Measurements from ENCODE around the gene TTYH1. TPM values are rescaled to one million over a fixed set of nuclear protein-coding genes. Genes with fewer than 3 reads are reported as not detected.

The TTYH1 gene
- total and polyA plus RNA-seq, 9 of the 15 experiments (the other 6 are each of a cell fraction or from before 2014, with no cell fraction given), result 0.08 TPM; not detected in 8

DNA sequence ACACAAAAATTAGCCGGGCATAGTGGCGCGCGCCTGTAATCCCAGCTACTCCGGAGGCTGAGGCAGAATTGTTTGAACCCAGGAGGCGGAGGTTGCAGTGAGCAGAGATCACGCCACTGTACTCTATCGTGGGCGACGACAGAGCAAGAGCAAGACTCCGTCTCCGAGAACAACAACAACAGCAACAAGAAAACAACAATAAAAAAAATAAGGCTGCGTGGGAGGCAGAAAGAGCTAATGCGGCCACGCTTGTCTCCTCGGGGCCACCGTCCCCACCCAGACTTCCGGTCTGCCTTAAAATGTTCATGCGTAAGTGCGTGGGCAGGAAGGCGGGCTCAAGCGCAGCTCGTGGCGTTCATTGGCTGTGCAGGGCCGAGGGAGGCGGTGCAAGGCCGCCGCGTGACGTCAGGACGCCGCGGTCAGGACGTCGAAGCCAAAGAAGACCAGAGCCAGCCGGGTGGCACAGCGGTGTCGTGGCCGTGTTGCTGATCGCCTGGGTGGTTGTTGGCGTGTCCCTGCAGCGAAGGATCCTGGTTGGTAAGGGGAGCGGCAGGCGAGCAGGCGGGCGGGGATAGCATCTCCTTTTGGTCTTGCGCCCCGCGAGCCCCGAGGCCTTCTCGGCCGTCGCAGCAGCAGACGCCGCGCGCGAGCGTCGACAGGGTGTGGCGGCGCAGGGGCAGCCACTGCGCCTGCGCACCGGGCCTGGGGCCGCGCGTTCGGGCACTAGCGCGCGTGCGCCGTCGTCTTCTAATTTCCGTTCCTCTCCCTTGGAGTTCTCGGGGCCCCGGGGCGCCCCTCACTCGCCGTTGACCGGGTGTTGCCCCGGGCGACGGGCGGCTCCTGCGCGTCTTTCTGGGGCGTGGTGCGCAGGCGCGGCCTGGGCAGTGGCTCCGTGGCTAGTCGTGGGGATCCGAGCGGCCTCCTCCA, 33.8 kb downstream of the TTYH1 start, which contains the start of gene LENG8 (continued):
- peak; percentile 24 for TF ChIP-seq SMAD1 (IDR thresholded peaks at IDR 0.05; ENCODE audit: low read depth, low read length, partially characterized antibody)
- no peak for TF ChIP-seq HMG20A (CRISPR knock-in tag; conservative IDR thresholded peaks at IDR 0.05)
- TF ChIP-seq MTA1 (IDR thresholded peaks at IDR 0.05; ENCODE audit: borderline replicate concordance), result peak; percentile 80; the same call in 1 of the 2 replicates
- TF ChIP-seq NR2C2 (CRISPR knock-in tag; IDR thresholded peaks at IDR 0.05), result peak; percentile 46; the same call in 1 of the 2 replicates
- TF ChIP-seq NR2C2 (tag; IDR thresholded peaks at IDR 0.05), result peak; percentile 60; the same call in 1 of the 2 replicates
- TF ChIP-seq HDAC2 (IDR thresholded peaks at IDR 0.05), result no peak
- TF ChIP-seq, protein P1, sequence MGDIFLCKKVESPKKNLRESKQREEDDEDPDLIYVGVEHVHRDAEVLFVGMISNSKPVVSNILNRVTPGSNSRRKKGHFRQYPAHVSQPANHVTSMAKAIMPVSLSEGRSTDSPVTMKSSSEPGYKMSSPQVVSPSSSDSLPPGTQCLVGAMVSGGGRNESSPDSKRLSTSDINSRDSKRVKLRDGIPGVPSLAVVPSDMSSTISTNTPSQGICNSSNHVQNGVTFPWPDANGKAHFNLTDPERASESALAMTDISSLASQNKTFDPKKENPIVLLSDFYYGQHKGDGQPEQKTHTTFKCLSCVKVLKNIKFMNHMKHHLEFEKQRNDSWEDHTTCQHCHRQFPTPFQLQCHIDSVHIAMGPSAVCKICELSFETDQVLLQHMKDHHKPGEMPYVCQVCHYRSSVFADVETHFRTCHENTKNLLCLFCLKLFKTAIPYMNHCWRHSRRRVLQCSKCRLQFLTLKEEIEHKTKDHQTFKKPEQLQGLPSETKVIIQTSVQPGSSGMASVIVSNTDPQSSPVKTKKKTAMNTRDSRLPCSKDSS (IDR thresholded peaks at IDR 0.05; ENCODE audit: low read depth, partially characterized antibody), result no peak
- no peak for TF ChIP-seq KDM2B (CRISPR knock-in tag; IDR thresholded peaks at IDR 0.05)
- TF ChIP-seq ZNF778 (CRISPR knock-in tag; IDR thresholded peaks at IDR 0.05), result no peak
- TF ChIP-seq SNAPC5 (CRISPR knock-in tag; IDR thresholded peaks at IDR 0.05), result no peak
- TF ChIP-seq, protein P2, sequence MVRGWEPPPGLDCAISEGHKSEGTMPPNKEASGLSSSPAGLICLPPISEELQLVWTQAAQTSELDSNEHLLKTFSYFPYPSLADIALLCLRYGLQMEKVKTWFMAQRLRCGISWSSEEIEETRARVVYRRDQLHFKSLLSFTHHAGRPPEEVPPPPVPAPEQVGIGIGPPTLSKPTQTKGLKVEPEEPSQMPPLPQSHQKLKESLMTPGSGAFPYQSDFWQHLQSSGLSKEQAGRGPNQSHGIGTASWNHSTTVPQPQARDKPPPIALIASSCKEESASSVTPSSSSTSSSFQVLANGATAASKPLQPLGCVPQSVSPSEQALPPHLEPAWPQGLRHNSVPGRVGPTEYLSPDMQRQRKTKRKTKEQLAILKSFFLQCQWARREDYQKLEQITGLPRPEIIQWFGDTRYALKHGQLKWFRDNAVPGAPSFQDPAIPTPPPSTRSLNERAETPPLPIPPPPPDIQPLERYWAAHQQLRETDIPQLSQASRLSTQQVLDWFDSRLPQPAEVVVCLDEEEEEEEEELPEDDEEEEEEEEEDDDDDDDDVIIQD (CRISPR knock-in tag; IDR thresholded peaks at IDR 0.05), result no peak
- TF ChIP-seq UBTF (IDR thresholded peaks at IDR 0.05; ENCODE audit: borderline replicate concordance in 1 of 2, low read depth in 2 of 2, low read length in 2 of 2), result no peak
- no peak for TF ChIP-seq MCM2 (IDR thresholded peaks at IDR 0.05; ENCODE audit: low read depth)
- TF ChIP-seq ZNF280B (CRISPR knock-in tag; IDR thresholded peaks at IDR 0.05), result no peak
- no peak for TF ChIP-seq ZNF277 (CRISPR knock-in tag; IDR thresholded peaks at IDR 0.05; ENCODE audit: borderline replicate concordance)
- TF ChIP-seq HDAC6 (IDR thresholded peaks at IDR 0.05; ENCODE audit: low read depth, low read length), result no peak
- TF ChIP-seq EHMT2 (IDR thresholded peaks at IDR 0.05), result no peak

Data from K562 (cell line).